Fibroblast of peridontal ligament (primary cell): ENCODE measurements around the gene CNGA2.
A peak's percentile ranks its signal among the peaks of the same experiment; 100 is the strongest.

Source experiments
- DNase-seq: peaks from one replicate; pipeline ENCODE4 v3.0.0-alpha.2; 2010; ENCODE audit errors: extremely low read depth

Gene CNGA2

GRCh38 chrX:151734446-151734845 is at the start of gene CNGA2:
CNGA2 (plus strand) TSS chrX:151734746; CDS start chrX:151738484, 3,738 bp downstream.
- no peak for DNase-seq

DNA sequence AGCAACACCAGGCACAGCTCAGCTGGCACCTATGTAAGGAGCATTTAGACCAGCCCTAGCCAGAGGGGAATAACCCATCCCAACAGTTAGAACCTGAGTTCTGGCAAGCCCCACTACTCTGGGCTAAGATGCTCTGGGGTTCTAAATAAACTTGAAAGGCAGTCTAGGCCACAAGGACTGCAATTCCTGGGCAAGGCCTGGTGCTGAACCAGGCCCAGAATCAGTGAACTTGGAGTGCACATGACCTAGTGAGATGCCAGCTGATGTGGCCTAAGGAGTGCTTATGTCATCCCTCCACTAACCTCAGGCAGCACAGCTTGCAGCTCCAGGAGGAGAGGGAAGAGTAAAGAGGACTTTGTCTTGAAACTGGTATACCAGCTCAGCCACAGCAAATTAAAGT is 46.9 kb upstream of the CNGA2 start:
- no peak for DNase-seq

DNA sequence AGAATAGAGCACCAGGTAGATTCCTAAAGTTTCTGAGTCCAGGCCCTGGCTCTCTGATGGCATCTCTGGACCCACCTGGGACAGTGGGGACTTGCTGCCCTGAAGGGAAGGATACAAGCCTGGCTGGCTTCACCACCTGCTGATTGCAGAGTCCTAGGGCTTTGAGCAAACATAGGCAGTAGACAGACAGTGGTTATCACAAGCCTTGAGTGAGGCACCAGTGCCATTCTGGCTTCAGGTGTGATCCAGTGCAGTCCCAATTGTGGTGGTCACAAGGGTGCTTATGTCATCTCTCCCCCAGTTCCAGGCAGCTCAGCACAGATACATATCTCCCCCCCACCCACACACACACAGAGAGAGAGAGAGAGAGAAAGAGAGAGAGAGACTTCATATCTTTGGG is 45.9 kb upstream of the CNGA2 start:
- DNase-seq: no peak

DNA sequence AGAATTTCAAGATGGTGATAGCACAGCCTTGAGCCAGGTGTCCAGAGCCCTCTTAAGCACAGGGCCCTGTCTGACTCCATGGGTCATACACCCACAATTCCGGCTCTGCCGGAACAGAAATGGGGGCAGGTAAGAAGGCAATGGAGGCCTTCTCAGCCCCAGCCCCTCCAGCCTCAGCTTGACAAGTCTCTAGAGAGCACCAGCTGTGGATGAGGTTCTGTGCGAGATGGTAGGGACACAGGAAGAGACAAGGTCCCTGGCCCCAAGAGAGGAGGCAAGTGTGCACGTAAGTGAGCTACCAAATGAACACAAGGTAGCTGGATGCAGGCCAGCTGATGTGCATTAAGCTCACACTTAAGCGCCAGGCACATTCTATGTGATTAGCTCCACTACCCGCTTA is 41.7 kb upstream of the CNGA2 start:
- no peak for DNase-seq

DNA sequence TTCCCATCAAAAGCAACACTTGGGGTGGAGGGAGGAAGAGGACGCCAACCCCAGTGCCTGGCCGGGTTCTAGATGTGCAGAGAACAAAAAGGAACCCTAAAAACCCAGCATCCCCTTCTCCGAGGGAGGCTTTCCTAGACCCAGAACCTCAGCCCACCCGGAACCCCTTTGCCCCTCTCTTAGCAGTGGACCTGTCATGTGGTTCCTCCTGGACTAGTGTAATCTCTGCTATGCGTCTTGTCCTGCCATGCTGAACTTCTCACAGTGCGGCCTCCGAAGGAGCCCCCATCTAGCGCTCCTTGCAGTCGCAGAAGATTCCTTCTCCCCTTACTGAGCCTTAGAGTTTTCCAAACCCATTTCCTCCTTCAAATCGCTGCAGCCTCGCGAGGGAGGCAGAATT is 40.4 kb upstream of the CNGA2 start:
- DNase-seq: no peak

DNA sequence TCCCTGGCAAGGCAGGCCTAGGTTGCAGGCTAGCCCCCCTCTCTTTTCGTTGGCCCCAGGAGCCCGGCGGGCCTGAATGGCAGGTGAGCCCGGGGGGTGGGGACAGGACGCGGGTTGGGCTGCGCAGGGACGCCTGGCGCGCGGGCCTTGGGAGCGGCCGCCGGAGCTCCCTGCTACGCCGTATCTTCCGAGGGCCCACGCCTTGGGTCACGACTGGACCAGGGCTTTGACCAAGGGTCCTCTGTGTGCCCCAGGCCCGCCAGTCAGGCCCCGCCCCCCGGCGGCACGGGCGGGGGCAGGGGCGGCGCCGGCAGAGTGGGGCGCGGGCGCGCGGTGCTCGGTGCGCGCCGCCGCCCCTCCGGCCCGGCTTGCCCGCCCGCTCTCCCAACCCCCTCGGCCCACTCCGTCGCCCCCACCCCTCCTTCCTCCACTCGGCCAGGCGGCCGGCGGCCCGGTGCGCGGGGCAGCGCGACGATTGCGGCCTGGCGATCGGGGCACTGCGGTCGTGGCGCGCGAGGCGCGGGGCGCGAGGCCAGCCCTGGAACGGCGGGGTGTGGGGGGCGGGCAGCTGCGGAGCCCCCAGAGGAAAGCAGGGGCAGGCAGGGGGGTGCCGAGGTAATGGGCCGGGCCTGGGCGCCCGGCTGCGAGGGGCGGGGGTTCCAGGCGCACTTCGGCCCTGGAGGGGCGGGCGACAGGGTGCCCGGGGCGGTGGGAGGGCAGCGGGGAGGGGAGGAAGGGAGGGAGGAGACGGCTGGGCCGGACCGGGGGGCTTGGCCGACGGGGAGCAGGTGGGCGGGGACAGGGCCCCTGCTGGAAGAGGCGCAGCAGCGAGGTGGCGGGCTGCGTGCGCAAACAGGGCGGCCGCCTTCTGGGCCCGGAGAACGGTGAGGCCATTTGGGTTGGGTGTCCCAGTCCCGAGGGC is 39.6 kb upstream of the CNGA2 start, which contains the start of gene PRRG3:
Gene PRRG3 (plus strand): TSS at position 798 of the 922 bp plus-strand sequence. CDS start 3,357 bp downstream, outside the sequence.
- DNase-seq: no peak

- DNase-seq: no peak
Measured at GRCh38 chrX:151695583-151696340, 38.8 kb upstream of the CNGA2 start.

DNA sequence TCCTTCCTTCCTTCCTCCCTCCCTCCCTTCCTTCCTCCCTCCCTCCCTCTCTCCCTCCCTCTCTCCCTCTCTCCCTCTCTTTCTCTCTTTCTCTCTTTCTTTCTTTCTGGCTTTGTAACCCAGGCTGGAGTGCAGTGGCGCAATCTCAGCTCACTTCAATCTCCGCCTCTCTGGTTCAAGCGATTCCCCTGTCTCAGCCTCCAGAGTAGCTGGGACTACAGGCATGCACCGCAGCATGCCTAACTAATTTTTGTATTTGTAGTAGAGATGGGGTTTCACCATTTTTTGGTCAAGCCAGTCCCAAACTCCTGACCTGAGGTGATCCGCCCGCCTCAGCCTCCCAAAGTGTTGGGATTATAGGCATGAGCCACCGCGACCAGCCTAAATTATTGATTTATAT is 37.5 kb upstream of the CNGA2 start:
- DNase-seq: peak; percentile 53

- peak; percentile 92 for DNase-seq
Measured at GRCh38 chrX:151697522-151697921, 37.0 kb upstream of the CNGA2 start.

DNA sequence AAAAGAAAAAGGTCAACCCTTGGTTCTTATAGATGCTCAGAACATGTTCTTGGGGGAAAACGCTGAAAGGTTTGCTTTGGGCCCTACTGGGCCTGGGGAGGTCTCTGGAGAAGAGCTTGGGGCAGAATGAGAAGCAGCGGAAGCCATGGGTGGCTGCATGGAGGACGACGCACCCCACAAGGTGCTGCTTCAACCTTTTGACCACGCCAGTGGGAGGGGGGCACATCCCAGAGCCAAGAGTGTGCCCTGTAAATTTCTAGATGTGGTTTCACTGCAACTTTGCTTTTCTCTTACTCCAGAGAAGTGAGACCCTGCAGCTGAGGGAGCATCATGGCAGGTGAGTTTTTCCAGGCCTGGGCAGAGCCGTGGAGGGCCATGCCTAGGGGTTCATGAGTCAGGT is 36.1 kb upstream of the CNGA2 start:
- no peak for DNase-seq

DNA sequence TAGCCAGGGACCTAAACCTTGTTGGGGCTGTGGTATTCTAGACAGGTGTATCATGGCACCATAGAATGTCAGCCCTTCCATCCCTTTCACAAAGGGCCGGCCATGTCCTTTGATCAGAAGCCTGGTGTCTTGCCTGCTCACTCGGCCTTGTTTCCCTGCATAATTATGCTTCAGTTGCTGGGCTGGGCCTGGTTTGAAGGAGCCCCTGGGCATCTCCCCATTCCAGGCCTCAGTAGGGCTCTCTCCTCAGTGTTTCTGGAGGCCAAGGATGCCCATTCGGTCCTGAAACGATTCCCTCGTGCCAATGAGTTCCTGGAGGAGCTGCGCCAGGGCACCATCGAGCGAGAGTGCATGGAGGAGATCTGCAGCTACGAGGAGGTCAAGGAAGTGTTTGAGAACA is 34.8 kb upstream of the CNGA2 start:
- DNase-seq: no peak

DNA sequence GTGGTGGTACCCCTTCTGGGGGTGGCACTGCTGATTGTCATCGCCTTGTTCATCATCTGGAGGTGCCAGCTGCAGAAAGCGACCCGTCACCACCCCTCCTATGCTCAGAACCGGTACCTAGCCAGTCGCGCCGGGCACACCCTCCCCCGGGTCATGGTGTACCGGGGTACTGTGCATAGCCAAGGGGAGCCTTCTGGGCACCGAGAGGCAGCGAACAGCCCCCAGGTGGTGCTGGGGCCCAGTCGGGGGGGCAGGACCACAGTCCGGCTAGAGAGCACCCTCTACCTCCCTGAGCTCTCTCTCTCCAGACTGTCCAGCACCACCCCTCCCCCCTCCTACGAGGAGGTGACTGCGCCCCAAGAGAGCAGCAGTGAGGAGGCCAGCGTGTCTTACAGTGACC is 34.0 kb upstream of the CNGA2 start:
- no peak for DNase-seq

DNA sequence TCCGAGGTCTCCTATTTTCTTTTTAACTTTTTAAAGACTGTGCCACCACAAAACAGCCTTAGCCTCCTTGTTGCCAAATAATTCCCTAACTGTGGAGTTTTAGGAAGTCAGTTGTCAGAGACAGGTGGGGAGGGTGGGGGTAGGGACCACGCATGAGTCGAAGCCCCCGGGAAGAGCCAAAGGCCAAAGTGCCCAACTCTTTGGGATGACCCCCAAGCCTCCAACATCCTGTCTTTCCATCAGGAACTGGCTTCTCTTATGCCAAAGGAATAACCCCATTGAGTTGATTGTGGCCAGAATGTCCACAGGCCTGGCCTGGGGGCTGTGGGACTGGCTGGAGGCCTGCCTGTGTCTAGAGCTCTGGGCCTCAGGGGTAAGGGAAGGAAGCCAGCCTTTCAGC is 33.5 kb upstream of the CNGA2 start:
- no peak for DNase-seq

GRCh38 chrX:151701531-151701930 is 33.0 kb upstream of the CNGA2 start:
- DNase-seq: no peak

DNA sequence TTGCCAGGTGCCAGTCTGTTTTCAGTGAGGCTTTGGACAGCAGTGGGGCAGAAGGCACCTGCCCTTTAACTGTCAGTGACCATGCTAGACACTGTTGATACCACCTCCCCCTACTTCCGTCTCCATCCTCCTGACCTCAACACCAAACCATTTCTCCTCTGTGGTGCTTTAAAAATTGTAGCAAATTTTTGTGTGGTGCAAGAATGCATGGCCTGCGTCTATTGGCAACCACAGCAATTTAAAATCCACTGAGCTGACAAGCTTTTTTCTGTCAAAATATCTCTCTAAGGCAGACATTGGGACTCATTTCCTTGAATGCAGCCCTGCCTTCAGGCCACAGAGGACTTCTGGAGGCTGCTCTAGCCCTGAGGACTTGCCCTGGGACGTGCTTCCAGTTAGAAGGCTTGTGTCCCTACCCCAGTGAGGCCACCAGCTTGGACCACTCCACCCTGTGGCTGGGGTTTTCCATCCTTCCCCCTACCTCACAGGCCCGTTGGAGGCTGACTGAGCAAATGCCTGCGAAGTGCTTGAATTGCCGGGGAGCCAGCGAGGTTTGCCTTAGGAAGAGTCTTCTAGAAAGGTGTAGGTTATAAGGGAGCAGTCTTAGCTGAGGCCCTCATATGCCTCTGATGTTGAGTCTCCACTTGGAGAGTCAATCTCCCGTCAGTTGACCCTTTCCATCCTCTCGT is 32.4 kb upstream of the CNGA2 start:
- peak; percentile 37 for DNase-seq

GRCh38 chrX:151702741-151703340 is 31.7 kb upstream of the CNGA2 start:
- DNase-seq: no peak

DNA sequence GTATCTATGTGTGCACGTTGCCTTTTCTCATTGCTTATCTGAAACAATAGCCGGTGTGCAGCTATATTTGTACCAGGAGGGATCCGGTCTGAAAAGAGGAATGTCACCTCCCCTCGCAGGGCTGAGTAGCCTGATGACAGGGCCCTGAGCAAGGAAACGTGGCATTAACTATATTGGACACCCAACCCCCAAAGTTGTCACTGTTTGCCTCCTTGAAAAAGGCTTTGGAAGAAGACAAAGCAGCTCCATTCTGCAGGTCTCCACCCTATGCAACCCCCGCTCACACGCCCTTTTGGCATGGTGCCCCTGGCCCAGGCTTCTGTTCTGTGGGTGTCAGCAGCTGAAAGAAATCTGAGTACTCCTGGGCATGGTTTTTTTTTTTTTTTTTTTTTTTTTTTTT is 31.1 kb upstream of the CNGA2 start:
- DNase-seq: peak; percentile 16

GRCh38 chrX:151704041-151704663 is 30.4 kb upstream of the CNGA2 start:
- DNase-seq: no peak

- no peak for DNase-seq
Measured at GRCh38 chrX:151708821-151709220, 25.7 kb upstream of the CNGA2 start.

DNA sequence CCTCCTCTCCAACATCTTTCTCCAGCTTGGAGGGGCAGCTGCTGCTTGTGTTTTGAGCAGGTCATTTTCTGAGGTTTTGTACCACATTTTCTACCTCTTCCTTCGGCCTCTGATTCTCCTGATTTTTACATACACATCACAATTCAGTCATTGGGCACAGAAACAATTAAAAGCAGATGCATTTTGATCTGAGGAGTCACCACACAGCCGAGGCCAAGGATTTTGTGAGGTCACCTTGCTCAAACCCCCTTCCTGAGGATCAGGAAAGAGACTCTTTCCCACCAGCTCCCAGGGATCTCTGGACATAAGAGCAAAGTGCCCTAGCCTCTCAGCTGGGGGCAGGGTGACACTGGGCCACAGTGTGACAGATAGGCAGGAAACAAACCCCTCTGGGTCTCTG is 24.1 kb upstream of the CNGA2 start:
- DNase-seq: peak; percentile 23

DNA sequence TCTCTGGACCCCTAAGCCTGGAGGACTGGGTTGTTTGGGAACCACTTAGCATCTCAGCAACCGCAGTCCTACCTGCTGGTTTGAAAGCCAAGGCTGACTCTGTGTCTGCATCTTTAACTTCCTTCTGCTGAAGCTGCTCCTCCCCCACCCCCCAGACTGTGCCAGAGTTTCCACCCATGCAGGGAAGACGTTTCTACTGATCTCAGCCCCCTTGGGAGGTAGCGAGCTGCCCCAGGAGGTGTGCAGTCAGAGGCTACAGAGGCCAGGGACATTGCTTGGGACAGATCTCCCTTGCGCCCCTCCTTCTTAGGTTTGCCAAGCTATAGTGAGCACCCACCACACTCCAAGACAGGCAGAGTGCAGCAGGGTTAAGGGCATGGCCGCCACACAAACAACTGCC is 23.4 kb upstream of the CNGA2 start:
- no peak for DNase-seq
